Measurements from ENCODE around the gene MYBPC2. TPM values are rescaled to one million over a fixed set of nuclear protein-coding genes. Genes with fewer than 3 reads are reported as not detected.

MYBPC2 gene
- total RNA-seq, 6 donors from 2014 or later = 0.09 to 0.17 TPM; not detected in 4

GRCh38 chr19:50401605-50402450, 30.9 kb upstream of the MYBPC2 start:
- Histone ChIP-seq H3K27me3 (no peaks in the 10 kb centered on the region), H3K27ac (no peak overlapping the region), H3K4me1 (no peaks in the 10 kb centered on the region), H3K4me3 (no peak overlapping the region), H3K9me3 (no peaks in the 10 kb centered on the region), H3K36me3 (peaks cover 3 to 46% (median 36%) of the 10 kb centered on the region in 4 donors)
- DNase-seq (peak in 1 of 2 donors; percentile 84), ATAC-seq (ENCODE audit: low FRiP score in 2 of 2) (no peak)
- WGBS, 2 donors = 91 to 94% methylated on average over 32 to 40 of the region's 48 CpGs
- TF ChIP-seq POLR2A (IDR thresholded peaks at IDR 0.05) (no peak), CTCF (IDR thresholded peaks at IDR 0.05) (no peak), POLR2AphosphoS5 (IDR thresholded peaks at IDR 0.05) (no peak), EP300 (IDR thresholded peaks at IDR 0.05) (no peak)

- DNase-seq (peak in 1 of 2 donors; percentile 81), ATAC-seq (ENCODE audit: low FRiP score in 2 of 2) (peak in 1 of 2 donors; percentile 9)
- no peaks in the 10 kb centered on the region for H3K4me1 ChIP-seq
- H3K27ac ChIP-seq = no peak overlapping the region
- no peaks in the 10 kb centered on the region for H3K9me3 ChIP-seq
- 97 to 100% methylated on average over 9 to 29 of the region's 41 CpGs for WGBS, 2 donors
- TF ChIP-seq POLR2A (IDR thresholded peaks at IDR 0.05) (no peak), POLR2AphosphoS5 (IDR thresholded peaks at IDR 0.05) (no peak), EP300 (IDR thresholded peaks at IDR 0.05) (no peak), CTCF (IDR thresholded peaks at IDR 0.05) (no peak)
- no peak overlapping the region for H3K4me3 ChIP-seq
- H3K36me3 ChIP-seq = peaks cover 3 to 53% (median 37%) of the 10 kb centered on the region in 4 donors
- no peaks in the 10 kb centered on the region for H3K27me3 ChIP-seq
Measured at GRCh38 chr19:50402544-50403301, 30.0 kb upstream of the MYBPC2 start.

GRCh38 chr19:50406156-50406820, 26.4 kb upstream of the MYBPC2 start:
- TF ChIP-seq POLR2A (IDR thresholded peaks at IDR 0.05) (no peak), EP300 (IDR thresholded peaks at IDR 0.05) (no peak), POLR2AphosphoS5 (IDR thresholded peaks at IDR 0.05) (no peak), CTCF (IDR thresholded peaks at IDR 0.05) (no peak)
- no peaks in the 10 kb centered on the region for H3K27me3 ChIP-seq
- peaks cover 3 to 70% (median 51%) of the 10 kb centered on the region in 4 donors for H3K36me3 ChIP-seq
- peak in 1 of 2 donors; percentile 73 for DNase-seq
- no peaks in the 10 kb centered on the region for H3K9me3 ChIP-seq
- H3K27ac ChIP-seq = no peak overlapping the region
- H3K4me3 ChIP-seq = no peak overlapping the region
- ATAC-seq (ENCODE audit: low FRiP score in 2 of 2) = no peak
- H3K4me1 ChIP-seq = no peaks in the 10 kb centered on the region
- 88 to 98% methylated on average over 10 to 22 of the region's 22 CpGs for WGBS, 2 donors

- no peaks in the 10 kb centered on the region for H3K4me1 ChIP-seq
- TF ChIP-seq CTCF (IDR thresholded peaks at IDR 0.05) = no peak
- TF ChIP-seq POLR2A (IDR thresholded peaks at IDR 0.05) = no peak
- TF ChIP-seq POLR2AphosphoS5 (IDR thresholded peaks at IDR 0.05) = no peak
- no peak for TF ChIP-seq EP300 (IDR thresholded peaks at IDR 0.05)
- peaks cover 3 to 68% (median 50%) of the 10 kb centered on the region in 4 donors for H3K36me3 ChIP-seq
- 92 to 94% methylated on average over 16 to 19 of the region's 19 CpGs for WGBS, 2 donors
- DNase-seq (peak in 1 of 2 donors; percentile 77), ATAC-seq (ENCODE audit: low FRiP score in 2 of 2) (no peak)
- H3K9me3 ChIP-seq = no peaks in the 10 kb centered on the region
- no peak overlapping the region for H3K4me3 ChIP-seq
- H3K27ac ChIP-seq = no peak overlapping the region
- H3K27me3 ChIP-seq = no peaks in the 10 kb centered on the region
Measured at GRCh38 chr19:50406829-50407228, 25.9 kb upstream of the MYBPC2 start.

Data from upper lobe of left lung (tissue), 6 donors.